Heart left ventricle (tissue), 13 donors: ENCODE results near the gene RAB10.

Source experiments
- POLR2A ChIP-seq, 2 donors: fragments of 450-650 bp; IDR thresholded peaks; one replicate each; pipeline ENCODE4 v1.6.1; 2017; ENCODE audit warnings: antibody characterized with exemption in 2 of 2, mild to moderate bottlenecking in 2 of 2, moderate library complexity in 2 of 2
- TF ChIP-seq, protein P1 (sequence below), 12 donors: fragments of 200-600 bp; sonication (generic) in 4 of 12; IDR thresholded peaks; one replicate each; pipeline versions ENCODE4 v1.5.0 to v1.8.0; 2018 to 2022; ENCODE audit warnings: antibody characterized with exemption in 12 of 12, mild to moderate bottlenecking in 5 of 12
- donor health status: ischemic (EF 13 %, LVEDD 7.1; RV severe dilation, severe dysfunction).
- donor health status: DM: no; HTN: yes; CAD: no.
- donor health status: DM: no; HTN: no; CAD: no.
- donor health status: ischemic (EF 25% LVEDD 6.9; RV normal size, moderate dysfunction).
- donor health status: ischemic (EF 25% LVEDD 5.7; RV mildly dilated, moderate dysfunction).
- donor health status: ischemic (EF 35%, LVEDD 5.7; RV mildly dilated, moderate dysfunction).
- donor health status: nonischemic (EF 11% LVEDD 7.7; RV severe dilation, severe dysfunction).
- donor health status: DM: yes; HTN: yes; CAD: no.
- donor health status: PGD.
- donor health status: ischemic (EF 29% LVEDD 5.4; RV normal size, mild dysfunction).
- donor health status: nonischemic (EF 23%, LVEDD 6.1; RV moderate dilation, normal function).

DNA sequence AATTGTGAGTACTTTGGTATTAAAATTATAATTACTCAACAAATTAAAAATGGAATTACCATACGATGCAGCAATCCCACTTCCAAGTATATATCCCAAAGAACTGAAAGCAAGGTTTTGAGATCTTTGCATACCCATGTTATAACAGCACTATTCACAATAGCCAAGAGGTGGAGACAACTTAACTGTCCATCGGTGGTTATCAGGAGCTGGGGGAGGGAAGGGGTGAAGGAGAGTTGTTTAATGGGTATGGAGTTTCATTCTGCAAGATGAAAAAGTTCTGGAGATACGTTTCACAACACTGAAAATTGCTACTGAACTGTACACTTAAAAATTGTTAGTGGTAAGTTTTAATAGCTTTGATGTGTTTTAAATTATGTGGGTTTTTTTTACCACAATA is 25.7 kb downstream of the RAB10 start:
- TF ChIP-seq, protein P1, sequence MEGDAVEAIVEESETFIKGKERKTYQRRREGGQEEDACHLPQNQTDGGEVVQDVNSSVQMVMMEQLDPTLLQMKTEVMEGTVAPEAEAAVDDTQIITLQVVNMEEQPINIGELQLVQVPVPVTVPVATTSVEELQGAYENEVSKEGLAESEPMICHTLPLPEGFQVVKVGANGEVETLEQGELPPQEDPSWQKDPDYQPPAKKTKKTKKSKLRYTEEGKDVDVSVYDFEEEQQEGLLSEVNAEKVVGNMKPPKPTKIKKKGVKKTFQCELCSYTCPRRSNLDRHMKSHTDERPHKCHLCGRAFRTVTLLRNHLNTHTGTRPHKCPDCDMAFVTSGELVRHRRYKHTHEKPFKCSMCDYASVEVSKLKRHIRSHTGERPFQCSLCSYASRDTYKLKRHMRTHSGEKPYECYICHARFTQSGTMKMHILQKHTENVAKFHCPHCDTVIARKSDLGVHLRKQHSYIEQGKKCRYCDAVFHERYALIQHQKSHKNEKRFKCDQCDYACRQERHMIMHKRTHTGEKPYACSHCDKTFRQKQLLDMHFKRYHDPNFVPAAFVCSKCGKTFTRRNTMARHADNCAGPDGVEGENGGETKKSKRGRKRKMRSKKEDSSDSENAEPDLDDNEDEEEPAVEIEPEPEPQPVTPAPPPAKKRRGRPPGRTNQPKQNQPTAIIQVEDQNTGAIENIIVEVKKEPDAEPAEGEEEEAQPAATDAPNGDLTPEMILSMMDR (IDR thresholded peaks at IDR 0.05), result no peak
- TF ChIP-seq POLR2A (IDR thresholded peaks at IDR 0.05), result no peak
